UCSD-AML1 (cell line): Measurements from ENCODE around the gene LCN12.
A peak's percentile ranks its signal among the peaks of the same experiment; 100 is the strongest.

ENCODE experiments used
- DNase-seq: peaks from one replicate; lab custom pipeline; 2025; ENCODE audit not compliant: unreplicated experiment; lab: John Stamatoyannopoulos, UW

LCN12 gene

GRCh38 chr9:136951541-136952320 is at the start of gene LCN12:
Gene LCN12 (plus strand): TSS chr9:136952273. CDS start chr9:136952328, 55 bp downstream.
- DNase-seq, result no peak

- DNase-seq, result no peak
Measured at GRCh38 chr9:136903041-136903554, 49.0 kb upstream of the LCN12 start.

GRCh38 chr9:136906266-136906665 is 45.8 kb upstream of the LCN12 start:
- no peak for DNase-seq

- DNase-seq, result no peak
Measured at GRCh38 chr9:136907011-136907914, 44.8 kb upstream of the LCN12 start.

- DNase-seq, result no peak
Measured at GRCh38 chr9:136910197-136910900, 41.7 kb upstream of the LCN12 start.

GRCh38 chr9:136910901-136911245 is 41.2 kb upstream of the LCN12 start:
- DNase-seq, result no peak

GRCh38 chr9:136913701-136914438 is 38.2 kb upstream of the LCN12 start:
- DNase-seq, result peak; percentile 52

GRCh38 chr9:136915632-136916329 is 36.3 kb upstream of the LCN12 start:
- no peak for DNase-seq

- DNase-seq, result no peak
Measured at GRCh38 chr9:136916330-136917184, 35.5 kb upstream of the LCN12 start.

GRCh38 chr9:136917902-136918301 is 34.2 kb upstream of the LCN12 start:
- DNase-seq, result no peak

GRCh38 chr9:136920069-136920468 is 32.0 kb upstream of the LCN12 start:
- no peak for DNase-seq

GRCh38 chr9:136920734-136921231 is 31.3 kb upstream of the LCN12 start:
- DNase-seq, result no peak

- DNase-seq, result no peak
Measured at GRCh38 chr9:136921307-136921706, 30.8 kb upstream of the LCN12 start.

GRCh38 chr9:136921718-136922117 is 30.4 kb upstream of the LCN12 start:
- DNase-seq, result no peak

- DNase-seq, result no peak
Measured at GRCh38 chr9:136922540-136922939, 29.5 kb upstream of the LCN12 start.

- no peak for DNase-seq
Measured at GRCh38 chr9:136923881-136924280, 28.2 kb upstream of the LCN12 start.

- no peak for DNase-seq
Measured at GRCh38 chr9:136925414-136926153, 26.5 kb upstream of the LCN12 start.

- DNase-seq, result no peak
Measured at GRCh38 chr9:136926154-136926704, 25.8 kb upstream of the LCN12 start.
